Endothelial cell (in vitro differentiated cells): ENCODE measurements around the gene GRM1. TPM values are rescaled to one million over a fixed set of nuclear protein-coding genes. Genes with fewer than 3 reads are reported as not detected.

Experiments
- DNase-seq: peaks from one replicate; pipeline ENCODE4 v3.0.0; 2021; ENCODE audit warnings: low spot score
- H3K27ac Mint-ChIP-seq: one replicate; pipeline ENCODE4 v1.8.0; 2021; ENCODE audit warnings: mixed read lengths, inconsistent platforms; ENCODE audit not compliant: unreplicated experiment
- H3K27me3 Mint-ChIP-seq: one replicate; pipeline ENCODE4 v1.8.0; 2021; ENCODE audit warnings: mild to moderate bottlenecking, moderate library complexity, mixed read lengths, inconsistent platforms; ENCODE audit not compliant: unreplicated experiment
- H3K36me3 Mint-ChIP-seq: one replicate; pipeline ENCODE4 v1.8.0; 2021; ENCODE audit warnings: mild to moderate bottlenecking, low read depth, mixed read lengths, inconsistent platforms; ENCODE audit not compliant: unreplicated experiment
- H3K4me1 Mint-ChIP-seq: one replicate; pipeline ENCODE4 v1.8.0; 2021; ENCODE audit warnings: mild to moderate bottlenecking, mixed read lengths, inconsistent platforms; ENCODE audit not compliant: unreplicated experiment
- H3K4me3 Mint-ChIP-seq: one replicate; pipeline ENCODE4 v1.8.0; 2021; ENCODE audit warnings: mild to moderate bottlenecking, mixed read lengths, inconsistent platforms; ENCODE audit not compliant: unreplicated experiment
- H3K9me3 Mint-ChIP-seq: one replicate; pipeline ENCODE4 v1.8.0; 2021; ENCODE audit warnings: mixed read lengths, inconsistent platforms; ENCODE audit not compliant: unreplicated experiment
- total RNA-seq: library from RNA; stranded (reverse); fragmentation: NEBNext Ultra II Directional; extraction: Animal tissue kit (Norgen Biotek cat#: 25700); gene quantifications from one replicate; pipeline ENCODE4 v1.2.1, GENCODE V29; 2021; ENCODE audit not compliant: unreplicated experiment
- TF ChIP-seq, protein P1 (sequence below): fragments of 200-600 bp; sonication (generic); IDR thresholded peaks from one replicate; pipeline ENCODE4 v1.5.0; 2021; ENCODE audit warnings: antibody characterized with exemption; ENCODE audit not compliant: unreplicated experiment

Gene GRM1
- total RNA-seq, 1 donor from 2014 or later: 0.23 TPM

- Mint-ChIP-seq H3K4me1 (peaks cover 12% of the 10 kb centered on the region), H3K9me3 (no peaks in the 10 kb centered on the region), H3K4me3 (no peak overlapping the region), H3K27me3 (peaks cover 7% of the 10 kb centered on the region), H3K36me3 (no peaks in the 10 kb centered on the region), H3K27ac (no peak overlapping the region)
- DNase-seq: no peak
- TF ChIP-seq, protein P1, sequence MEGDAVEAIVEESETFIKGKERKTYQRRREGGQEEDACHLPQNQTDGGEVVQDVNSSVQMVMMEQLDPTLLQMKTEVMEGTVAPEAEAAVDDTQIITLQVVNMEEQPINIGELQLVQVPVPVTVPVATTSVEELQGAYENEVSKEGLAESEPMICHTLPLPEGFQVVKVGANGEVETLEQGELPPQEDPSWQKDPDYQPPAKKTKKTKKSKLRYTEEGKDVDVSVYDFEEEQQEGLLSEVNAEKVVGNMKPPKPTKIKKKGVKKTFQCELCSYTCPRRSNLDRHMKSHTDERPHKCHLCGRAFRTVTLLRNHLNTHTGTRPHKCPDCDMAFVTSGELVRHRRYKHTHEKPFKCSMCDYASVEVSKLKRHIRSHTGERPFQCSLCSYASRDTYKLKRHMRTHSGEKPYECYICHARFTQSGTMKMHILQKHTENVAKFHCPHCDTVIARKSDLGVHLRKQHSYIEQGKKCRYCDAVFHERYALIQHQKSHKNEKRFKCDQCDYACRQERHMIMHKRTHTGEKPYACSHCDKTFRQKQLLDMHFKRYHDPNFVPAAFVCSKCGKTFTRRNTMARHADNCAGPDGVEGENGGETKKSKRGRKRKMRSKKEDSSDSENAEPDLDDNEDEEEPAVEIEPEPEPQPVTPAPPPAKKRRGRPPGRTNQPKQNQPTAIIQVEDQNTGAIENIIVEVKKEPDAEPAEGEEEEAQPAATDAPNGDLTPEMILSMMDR: no peak
Observed at GRCh38 chr6:146429831-146430230, 401.0 kb downstream of the GRM1 start.

DNA sequence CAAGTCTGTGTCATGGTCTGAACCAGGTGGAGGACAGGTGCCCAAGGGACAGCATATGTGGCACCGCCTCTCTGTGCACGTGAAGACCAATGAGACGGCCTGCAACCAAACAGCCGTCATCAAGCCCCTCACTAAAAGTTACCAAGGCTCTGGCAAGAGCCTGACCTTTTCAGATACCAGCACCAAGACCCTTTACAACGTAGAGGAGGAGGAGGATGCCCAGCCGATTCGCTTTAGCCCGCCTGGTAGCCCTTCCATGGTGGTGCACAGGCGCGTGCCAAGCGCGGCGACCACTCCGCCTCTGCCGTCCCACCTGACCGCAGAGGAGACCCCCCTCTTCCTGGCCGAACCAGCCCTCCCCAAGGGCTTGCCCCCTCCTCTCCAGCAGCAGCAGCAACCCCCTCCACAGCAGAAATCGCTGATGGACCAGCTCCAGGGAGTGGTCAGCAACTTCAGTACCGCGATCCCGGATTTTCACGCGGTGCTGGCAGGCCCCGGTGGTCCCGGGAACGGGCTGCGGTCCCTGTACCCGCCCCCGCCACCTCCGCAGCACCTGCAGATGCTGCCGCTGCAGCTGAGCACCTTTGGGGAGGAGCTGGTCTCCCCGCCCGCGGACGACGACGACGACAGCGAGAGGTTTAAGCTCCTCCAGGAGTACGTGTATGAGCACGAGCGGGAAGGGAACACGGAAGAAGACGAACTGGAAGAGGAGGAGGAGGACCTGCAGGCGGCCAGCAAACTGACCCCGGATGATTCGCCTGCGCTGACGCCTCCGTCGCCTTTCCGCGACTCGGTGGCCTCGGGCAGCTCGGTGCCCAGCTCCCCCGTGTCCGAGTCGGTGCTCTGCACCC, 405.2 kb downstream of the GRM1 start:
- no peaks in the 10 kb centered on the region for H3K9me3 Mint-ChIP-seq
- peak overlapping the region; percentile 87 for H3K4me3 Mint-ChIP-seq
- peak; percentile 34 for DNase-seq
- H3K4me1 Mint-ChIP-seq: peaks cover 13% of the 10 kb centered on the region
- no peak overlapping the region for H3K27ac Mint-ChIP-seq
- no peaks in the 10 kb centered on the region for H3K36me3 Mint-ChIP-seq
- TF ChIP-seq, protein P1: no peak
- peaks cover 6% of the 10 kb centered on the region for H3K27me3 Mint-ChIP-seq

DNA sequence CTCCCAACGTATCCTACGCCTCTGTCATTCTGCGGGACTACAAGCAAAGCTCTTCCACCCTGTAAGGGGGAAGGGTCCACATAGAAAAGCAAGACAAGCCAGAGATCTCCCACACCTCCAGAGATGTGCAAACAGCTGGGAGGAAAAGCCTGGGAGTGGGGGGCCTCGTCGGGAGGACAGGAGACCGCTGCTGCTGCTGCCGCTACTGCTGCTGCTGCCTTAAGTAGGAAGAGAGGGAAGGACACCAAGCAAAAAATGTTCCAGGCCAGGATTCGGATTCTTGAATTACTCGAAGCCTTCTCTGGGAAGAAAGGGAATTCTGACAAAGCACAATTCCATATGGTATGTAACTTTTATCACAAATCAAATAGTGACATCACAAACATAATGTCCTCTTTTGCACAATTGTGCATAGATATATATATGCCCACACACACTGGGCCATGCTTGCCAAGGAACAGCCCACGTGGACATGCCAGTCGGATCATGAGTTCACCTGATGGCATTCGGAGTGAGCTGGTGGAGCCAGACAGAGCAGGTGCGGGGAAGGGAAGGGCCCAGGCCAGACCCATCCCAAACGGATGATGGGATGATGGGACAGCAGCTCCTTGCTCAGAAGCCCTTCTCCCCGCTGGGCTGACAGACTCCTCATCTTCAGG, 406.0 kb downstream of the GRM1 start:
- H3K36me3 Mint-ChIP-seq: no peaks in the 10 kb centered on the region
- peak overlapping the region; percentile 87 for H3K4me3 Mint-ChIP-seq
- DNase-seq: no peak
- H3K4me1 Mint-ChIP-seq: peaks cover 9% of the 10 kb centered on the region
- TF ChIP-seq, protein P1: no peak
- H3K27ac Mint-ChIP-seq: no peak overlapping the region
- peaks cover 6% of the 10 kb centered on the region for H3K27me3 Mint-ChIP-seq
- no peaks in the 10 kb centered on the region for H3K9me3 Mint-ChIP-seq

GRCh38 chr6:146441907-146442306, 413.0 kb downstream of the GRM1 start:
- Mint-ChIP-seq H3K27ac (no peak overlapping the region), H3K4me3 (no peak overlapping the region), H3K4me1 (no peaks in the 10 kb centered on the region), H3K36me3 (no peaks in the 10 kb centered on the region), H3K27me3 (no peaks in the 10 kb centered on the region), H3K9me3 (no peaks in the 10 kb centered on the region)
- no peak for DNase-seq
- TF ChIP-seq, protein P1: no peak

DNA sequence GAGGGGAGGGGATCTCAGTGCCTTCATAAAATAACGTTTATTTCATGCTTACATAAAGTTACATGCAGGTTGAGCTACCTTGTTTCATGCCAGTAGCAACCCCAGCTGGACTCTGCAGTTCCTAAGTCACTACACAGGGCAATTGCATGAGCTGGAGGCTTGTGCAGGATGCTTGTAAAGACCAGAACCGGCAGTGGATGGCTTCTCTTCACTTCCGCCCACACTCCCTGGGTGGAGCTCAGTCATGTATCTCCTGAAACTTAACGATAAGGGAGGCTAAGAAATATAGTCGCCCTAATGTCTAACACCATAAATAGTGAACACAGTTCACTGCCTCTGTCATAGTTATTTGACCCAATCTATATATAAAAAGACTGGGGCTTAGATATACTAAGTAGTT, 415.3 kb downstream of the GRM1 start:
- Mint-ChIP-seq H3K4me3 (no peak overlapping the region), H3K4me1 (no peaks in the 10 kb centered on the region), H3K36me3 (no peaks in the 10 kb centered on the region), H3K27me3 (no peaks in the 10 kb centered on the region), H3K9me3 (no peaks in the 10 kb centered on the region), H3K27ac (no peak overlapping the region)
- DNase-seq: no peak
- TF ChIP-seq, protein P1: no peak
